Measurements from ENCODE around the gene SLC16A8.
"Not testable (repeated sequence)": the region's sequence is repeated elsewhere in the genome, so short reads cannot be mapped to it uniquely, and the experiment has no call there.

Gene SLC16A8

GRCh38 chr22:38086001-38086845 lies 2.2 kb upstream of the SLC16A8 start:
- DNase-seq (ENCODE audit: low spot score), result no peak

DNA sequence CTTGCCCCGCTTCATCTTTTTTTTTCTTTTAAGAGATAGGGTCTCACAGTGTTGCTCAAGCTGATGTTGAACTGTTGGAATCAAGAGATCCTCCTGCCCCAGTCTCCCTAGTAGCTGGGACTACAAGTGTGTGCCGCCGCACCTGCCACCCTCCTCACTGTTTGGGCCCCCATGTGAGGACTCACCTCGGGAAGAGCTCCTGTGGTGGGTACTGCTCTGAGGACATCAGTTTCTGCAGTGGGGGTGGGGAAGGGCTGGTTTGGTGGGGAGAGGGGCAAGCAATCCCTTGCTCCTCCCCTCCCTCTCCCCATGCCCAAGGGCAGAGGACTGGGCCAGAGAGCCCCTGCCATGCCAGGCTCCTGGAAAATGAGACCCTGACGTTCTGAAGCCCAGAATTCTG lies 1.5 kb upstream of the SLC16A8 start:
- DNase-seq (ENCODE audit: low spot score), result no peak

DNA sequence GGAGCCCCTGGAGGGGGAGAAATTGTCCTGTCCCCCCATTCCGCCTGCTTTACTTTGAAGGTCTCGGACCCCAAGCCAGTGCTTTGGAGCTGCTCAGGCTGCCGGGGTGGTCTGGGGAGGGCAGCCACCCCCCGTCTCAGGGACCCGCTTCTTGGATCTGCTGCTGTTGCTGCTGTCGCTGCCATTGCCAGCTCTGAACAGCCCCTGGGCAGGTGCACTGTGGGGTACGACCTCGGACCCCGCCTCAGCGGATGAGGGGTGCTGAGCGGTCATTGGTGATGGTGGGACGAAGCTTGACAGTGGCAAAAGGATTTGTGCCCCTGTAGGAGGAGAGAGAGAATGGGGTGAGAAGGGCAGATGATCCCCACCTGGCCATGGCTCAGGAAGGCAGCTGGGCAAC lies 1.1 kb upstream of the SLC16A8 start:
- DNase-seq (ENCODE audit: low spot score), result no peak

DNA sequence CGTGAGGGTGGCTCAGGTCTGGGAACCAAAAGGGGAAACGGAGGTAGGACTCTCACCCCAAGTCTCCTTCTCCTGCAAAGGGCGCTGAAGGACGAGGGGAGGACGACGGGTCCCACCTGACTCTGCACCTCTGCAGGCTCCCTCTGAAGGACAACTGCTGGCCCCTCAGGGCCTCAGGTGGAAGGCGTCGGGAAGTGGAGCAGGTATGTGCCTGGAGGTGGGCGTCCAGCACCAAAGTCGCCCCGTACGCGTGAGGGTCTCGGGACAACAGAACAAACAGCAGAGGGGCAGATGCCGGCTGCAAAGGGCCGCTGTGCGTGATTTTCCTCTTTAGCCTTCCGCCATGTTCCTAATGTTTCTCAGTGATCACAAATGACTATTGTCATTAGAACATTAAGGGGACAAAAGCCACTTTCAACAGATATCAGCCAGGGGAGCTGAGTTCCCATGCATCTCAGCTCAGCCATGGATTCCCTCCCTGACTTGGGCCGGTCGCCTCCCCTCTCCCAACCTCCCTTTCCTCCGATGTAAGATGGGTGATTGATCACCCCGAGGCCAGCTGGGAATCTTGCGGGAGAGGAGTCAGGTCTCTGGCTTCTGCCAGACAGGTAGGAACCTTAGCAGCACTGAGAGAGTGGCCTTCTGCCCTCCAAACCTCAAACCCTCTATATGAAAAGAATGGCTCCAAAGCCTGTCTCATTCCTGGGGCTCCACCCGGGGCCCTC lies 836 bp downstream of the SLC16A8 start:
- no peak for DNase-seq (ENCODE audit: low spot score)

DNA sequence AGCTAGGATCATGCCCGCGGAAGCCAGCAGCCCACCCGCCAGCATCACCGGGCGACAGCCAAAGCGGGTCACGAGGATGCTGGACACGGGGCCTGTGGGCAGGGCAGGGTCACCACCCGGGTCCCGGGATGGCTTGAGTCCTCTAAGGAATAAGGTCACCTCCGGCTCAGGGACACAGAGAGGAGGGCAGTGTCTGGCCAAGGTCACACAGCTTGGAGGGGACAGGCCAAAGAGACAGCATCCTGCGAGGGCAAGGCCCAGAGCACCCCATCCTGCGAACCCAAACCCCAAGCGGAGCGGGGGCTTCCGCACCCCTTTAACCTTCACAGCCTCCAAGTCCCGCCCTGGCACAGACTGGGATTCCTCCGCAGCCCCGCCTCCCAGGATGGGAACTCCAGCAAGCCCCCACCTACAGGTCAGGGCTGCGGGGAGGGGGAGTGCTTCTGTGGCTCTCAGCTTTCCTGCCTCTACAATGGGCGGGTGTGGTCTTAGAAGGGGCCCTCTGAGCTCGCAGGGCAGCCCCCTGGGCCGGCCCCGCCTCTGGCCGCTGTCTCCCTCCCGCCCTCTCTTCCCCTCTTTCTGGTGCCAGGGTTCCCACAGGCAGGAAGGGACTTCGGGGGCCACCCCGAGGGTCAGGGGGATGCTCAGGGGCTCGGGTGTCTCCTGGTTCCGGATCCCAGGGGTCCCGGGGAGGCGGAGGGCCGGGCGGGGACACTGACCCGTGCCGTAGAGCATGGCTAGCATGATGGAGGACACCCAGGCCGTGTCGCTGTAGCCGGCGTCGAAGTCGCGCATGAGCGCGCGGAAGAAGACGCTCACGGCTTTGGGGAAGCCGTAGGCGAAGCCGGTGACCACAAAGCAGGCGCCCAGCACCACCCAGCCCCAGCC lies 1.8 kb downstream of the SLC16A8 start:
- DNase-seq (ENCODE audit: low spot score), result no peak

GRCh38 chr22:38081636-38081940 lies 2.4 kb downstream of the SLC16A8 start:
- DNase-seq (ENCODE audit: low spot score), result no peak

GRCh38 chr22:38080850-38081635 lies 2.9 kb downstream of the SLC16A8 start:
- no peak for DNase-seq (ENCODE audit: low spot score)

DNA sequence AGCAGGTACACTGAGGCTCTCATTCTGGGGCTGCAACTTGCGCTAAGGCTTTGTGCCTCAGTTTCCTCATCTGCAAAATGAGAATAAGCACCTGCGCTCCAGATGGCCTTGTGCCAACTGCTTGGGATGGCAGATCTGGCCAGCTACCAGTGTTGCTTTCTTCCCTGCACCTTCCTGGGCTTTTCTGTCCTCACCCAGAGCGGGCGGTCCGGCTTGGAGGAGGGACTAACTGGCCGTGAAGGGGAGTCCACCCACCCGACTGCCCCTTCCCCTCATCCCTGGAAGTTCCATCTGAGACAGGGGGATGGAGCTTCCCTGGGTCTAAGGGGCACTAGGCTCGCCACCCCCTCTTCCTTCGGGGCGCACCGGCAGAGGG lies 3.5 kb downstream of the SLC16A8 start:
- DNase-seq (ENCODE audit: low spot score), result no peak

DNA sequence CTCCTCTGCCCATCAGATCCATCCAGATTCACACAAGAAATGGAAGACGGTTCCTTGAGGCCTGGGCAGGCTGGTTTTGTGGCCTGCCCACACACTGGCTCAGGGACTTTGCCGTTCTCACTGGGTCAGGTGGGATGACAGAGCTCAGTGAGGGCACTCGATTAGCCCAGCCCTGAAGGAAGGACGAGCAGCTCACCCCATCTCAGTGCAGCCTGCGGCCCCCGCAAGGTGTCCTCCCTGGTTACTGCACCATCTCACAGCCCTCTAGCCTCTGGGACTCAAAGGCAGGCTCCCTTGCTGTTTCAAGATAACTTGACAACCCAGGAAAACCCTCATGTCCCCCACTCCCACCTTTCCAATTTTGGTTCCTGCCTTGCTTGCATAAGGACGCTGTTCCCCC lies 4.2 kb downstream of the SLC16A8 start:
- DNase-seq (ENCODE audit: low spot score), result no peak

GRCh38 chr22:38079208-38079607 lies 4.8 kb downstream of the SLC16A8 start:
- not testable (repeated sequence) for DNase-seq (ENCODE audit: low spot score)

DNA sequence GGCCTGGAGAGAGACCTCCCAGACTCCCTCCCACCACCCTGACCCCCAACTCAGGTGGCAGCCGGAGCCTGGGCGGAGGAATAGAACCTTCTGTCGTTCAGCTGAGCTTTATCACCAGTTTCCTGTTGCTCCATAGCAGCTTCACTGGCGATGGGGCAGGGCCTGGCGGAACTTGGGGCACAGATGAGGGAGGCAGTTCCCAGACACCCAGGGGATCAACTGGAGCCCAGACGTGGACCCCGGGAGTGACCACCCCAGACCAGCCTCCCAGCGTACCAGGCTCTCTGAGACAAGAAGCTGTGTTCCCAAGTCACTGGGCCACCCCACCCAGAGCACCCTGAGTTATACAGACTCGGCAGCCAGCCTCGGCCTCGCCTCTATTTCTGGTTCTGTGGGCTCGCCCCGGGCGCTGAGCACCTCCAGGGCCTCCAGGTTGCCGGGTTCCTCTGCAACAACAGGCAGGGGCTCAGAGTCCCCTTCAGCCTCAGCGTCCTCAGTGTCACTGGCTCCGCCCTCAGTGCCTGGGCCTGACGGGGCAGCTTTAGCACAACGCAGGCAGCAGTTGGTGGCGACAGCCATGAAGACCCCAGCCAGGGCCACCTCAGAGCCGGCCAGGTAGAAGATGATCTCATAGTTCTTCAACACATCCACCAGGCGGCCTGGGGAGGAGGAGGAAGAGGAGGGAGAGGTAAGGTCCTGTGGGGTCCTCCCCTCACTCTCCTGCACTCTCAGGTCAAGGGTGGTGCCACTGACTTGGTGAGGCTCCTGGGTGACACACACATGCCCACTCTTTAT lies 5.7 kb downstream of the SLC16A8 start:
- DNase-seq (ENCODE audit: low spot score), result no peak

DNA sequence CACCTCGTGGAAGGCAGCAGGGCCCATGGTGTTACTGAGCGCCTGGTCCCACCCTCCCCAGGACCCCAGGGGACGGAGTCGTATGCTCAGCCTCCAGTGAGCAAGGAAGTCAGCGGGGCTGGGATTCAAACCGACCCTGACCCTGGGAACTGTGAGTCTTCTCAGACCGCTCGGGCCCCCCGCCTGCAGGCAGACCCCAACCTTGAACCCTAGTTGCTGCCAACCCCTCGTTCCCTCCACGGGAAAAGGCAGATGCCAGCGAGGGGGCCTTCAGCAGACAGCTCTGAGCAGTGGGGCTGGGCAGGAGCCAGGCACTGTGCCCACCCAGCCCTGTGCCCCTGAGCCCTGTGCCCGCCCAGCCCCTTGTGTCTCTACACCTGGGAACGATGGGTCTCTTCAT lies 6.4 kb downstream of the SLC16A8 start:
- no peak for DNase-seq (ENCODE audit: low spot score)

DNA sequence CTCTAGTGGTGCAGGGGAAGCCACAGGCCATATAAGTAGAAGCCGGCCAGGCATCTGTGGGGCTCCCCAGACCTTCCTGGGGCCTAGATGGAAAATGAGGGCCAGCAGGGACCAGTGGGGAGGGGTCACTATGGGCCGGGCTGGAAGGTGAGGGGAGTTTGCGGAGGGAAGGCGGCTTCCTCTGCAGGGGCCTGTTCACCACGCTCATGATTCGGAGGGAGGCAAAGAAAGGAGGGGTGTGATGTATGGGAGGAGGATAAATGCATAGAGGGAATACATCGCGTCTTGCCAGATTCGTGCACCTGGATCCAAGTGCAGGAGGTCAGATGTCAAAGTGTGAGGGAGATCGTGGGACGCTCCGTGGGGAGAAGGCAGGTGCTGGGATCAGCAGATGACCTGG lies 6.9 kb downstream of the SLC16A8 start:
- no peak for DNase-seq (ENCODE audit: low spot score)

DNA sequence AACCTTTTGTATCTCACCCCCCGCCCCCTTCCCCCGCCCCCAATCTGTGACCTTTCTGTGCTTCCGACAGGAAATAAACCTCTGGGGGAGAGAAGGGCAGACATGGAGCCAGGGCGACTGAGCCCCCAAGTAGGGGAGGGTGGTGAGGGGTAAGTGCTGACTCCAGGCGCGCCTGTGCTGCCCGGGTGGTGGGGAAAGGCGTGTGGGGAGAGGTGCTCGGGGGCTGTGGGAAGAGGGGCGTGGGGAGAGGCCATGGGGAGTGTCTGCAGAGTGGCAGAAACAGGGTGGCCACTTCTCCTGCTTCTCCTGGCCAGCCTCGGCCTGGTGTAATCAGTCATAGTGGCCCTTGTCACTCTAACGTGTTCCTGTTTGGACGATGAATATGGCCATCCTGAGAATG lies 8.0 kb downstream of the SLC16A8 start:
- DNase-seq (ENCODE audit: low spot score), result no peak

DNA sequence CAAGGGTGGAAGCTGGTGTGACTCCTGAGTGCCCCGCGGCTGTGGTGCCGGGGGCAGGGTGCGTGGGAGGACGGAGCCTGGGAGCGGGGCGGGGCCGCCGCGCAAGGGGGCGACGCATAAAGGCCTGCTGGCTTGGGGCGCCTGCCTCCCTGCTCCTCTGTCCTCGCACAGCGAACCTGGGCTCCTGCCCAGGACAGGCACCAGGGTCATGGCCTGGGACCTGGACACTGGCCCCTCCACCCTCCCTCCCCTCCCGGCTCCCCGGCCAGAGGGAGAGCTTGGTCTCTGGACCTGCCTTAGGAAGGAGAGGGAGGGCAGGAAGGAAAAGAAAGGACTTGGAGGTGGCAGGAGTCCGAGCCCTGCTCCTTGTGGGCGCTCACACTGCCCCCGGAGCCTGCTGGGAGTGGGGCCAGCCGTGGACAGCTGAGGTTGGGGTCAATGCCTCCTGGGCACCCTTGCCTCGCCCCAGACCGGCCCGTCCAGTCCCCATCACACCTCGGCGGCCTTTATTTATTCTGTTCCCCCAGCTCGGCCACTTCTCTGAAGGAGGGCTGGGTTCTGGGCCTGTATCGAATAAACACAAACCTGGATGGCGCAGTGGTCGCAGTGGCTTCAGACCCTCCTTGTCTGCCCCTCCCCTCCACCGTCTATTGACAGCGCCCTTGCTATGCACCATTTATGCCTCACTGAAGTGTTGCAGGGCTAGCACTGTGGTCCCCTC lies 8.7 kb downstream of the SLC16A8 start:
- DNase-seq (ENCODE audit: low spot score), result no peak

DNA sequence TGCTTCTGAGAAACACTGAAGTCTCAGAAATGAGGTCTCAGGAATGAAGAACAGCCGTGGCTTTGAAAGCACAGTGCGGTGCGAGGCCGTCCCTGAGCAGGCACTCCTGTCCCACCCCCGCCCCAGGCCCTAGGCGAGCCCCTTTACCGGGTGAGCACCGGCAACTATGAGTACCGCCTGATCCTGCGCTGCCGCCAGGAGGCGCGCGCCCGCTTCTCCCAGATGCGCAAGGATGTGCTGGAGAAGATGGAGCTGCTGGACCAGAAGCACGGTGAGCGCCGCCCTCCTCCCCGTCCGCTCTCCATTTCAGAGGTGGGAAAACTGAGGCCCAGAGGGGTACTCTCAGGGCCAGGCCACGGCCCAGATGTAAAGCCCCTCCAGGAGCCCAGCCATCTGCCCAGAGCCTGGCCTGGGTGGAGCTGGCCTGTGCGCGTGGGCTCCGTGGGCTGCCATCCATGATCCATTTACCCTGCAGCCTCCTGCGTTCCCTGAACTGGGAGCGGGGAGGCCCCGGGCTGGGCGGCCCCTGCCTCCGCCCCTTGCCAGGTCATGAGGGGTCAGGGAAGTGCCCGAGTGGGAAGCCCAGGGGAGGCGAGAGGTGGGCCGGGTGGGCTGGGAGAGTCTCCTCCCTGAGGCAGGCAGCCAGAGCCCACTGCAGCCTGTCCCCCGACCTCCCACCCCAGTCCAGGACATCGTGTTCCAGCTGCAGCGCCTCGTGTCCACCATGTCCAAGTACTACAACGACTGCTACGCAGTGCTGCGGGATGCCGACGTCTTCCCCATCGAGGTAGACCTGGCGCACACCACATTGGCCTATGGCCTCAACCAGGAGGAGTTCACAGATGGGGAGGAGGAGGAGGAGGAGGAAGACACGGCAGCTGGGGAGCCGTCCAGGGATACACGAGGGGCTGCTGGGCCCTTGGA lies 9.5 kb downstream of the SLC16A8 start:
- no peak for DNase-seq (ENCODE audit: low spot score)

GRCh38 chr22:38073150-38074130 lies 10.5 kb downstream of the SLC16A8 start:
- no peak for DNase-seq (ENCODE audit: low spot score)

All from D341Med (cell line).